Astrocyte (in vitro differentiated cells and primary cell): ENCODE data around the gene ASPN.

Experiments
- CTCF ChIP-seq: IDR thresholded peaks from 2 replicates; pipeline ENCODE4 v1.5.1; 2011; ENCODE audit warnings: low read depth, mild to moderate bottlenecking, inconsistent platforms, low read length, moderate library complexity; ENCODE audit not compliant: insufficient read depth
- EZH2 ChIP-seq: IDR thresholded peaks from 2 replicates; pipeline ENCODE4 v1.6.1; 2012; ENCODE audit warnings: mild to moderate bottlenecking, low read length, inconsistent platforms; ENCODE audit not compliant: insufficient read depth

- TF ChIP-seq CTCF (no peak), EZH2 (no peak)
Observed at GRCh38 chr9:92468206-92468605, 14.1 kb downstream of the ASPN start.
